ENCODE measurements around the gene MYADM.

GRCh38 chr19:53892301-53892980, 24.8 kb downstream of the MYADM start:
- TF ChIP-seq ATF3 (IDR thresholded peaks at IDR 0.05) = no peak
- no peak for TF ChIP-seq JUND (IDR thresholded peaks at IDR 0.05)
- no peak for TF ChIP-seq CTCF (IDR thresholded peaks at IDR 0.05; ENCODE audit: low read depth, low read length, missing input control)
- TF ChIP-seq REST (IDR thresholded peaks at IDR 0.05) = no peak
- TF ChIP-seq RAD21 (IDR thresholded peaks at IDR 0.05) = no peak
- no peak for TF ChIP-seq RXRA (IDR thresholded peaks at IDR 0.05)
- no peak for TF ChIP-seq MAX (IDR thresholded peaks at IDR 0.05)
- no peak for TF ChIP-seq FOXA1 (IDR thresholded peaks at IDR 0.05)
- TF ChIP-seq HNF4G (IDR thresholded peaks at IDR 0.05) = no peak
- TF ChIP-seq SP1 (IDR thresholded peaks at IDR 0.05) = no peak
- no peak for TF ChIP-seq EGR1 (IDR thresholded peaks at IDR 0.05; ENCODE audit: low read depth in 2 of 2)
- no peak for TF ChIP-seq HNF4A (conservative IDR thresholded peaks at IDR 0.05)
- TF ChIP-seq TAF1 (conservative IDR thresholded peaks at IDR 0.05) = no peak
